GM13976 (cell line): Measurements from ENCODE around the gene PCBP3.

Experiments
- DNase-seq: peaks from one replicate; pipeline ENCODE4 v3.0.0; 2012; ENCODE audit warnings: low spot score
- CTCF ChIP-seq: IDR thresholded peaks from 2 replicates; pipeline ENCODE4 v1.5.1; 2012; ENCODE audit warnings: borderline replicate concordance, mild to moderate bottlenecking; ENCODE audit not compliant: insufficient read depth; ENCODE audit errors: extremely low read depth, missing control alignments, control extremely low read depth
- in situ Hi-C: fragments of 300-500 bp; cut with MboI; formaldehyde crosslinking; loops from one replicate; pipeline ENCODE4 v1.12.0; 2022; ENCODE audit warnings: low sequenced_read_pairs, mixed read lengths, inconsistent platforms; ENCODE audit not compliant: unreplicated experiment

PCBP3 gene

GRCh38 chr21:45776971-45777370, 133.4 kb downstream of the PCBP3 start:
- TF ChIP-seq CTCF = no peak
- in situ Hi-C loops = no loop called here
- DNase-seq = no peak

GRCh38 chr21:45778686-45779085, 135.2 kb downstream of the PCBP3 start:
- no peak for TF ChIP-seq CTCF
- in situ Hi-C loops = no loop called here
- DNase-seq = no peak

GRCh38 chr21:45779226-45779625, 135.7 kb downstream of the PCBP3 start:
- no peak for DNase-seq
- TF ChIP-seq CTCF = no peak
- in situ Hi-C loops = no loop called here

- in situ Hi-C loops = no loop called here
- DNase-seq = no peak
- TF ChIP-seq CTCF = no peak
Measured at GRCh38 chr21:45780647-45781046, 137.1 kb downstream of the PCBP3 start.

GRCh38 chr21:45781741-45782140, 138.2 kb downstream of the PCBP3 start:
- no peak for TF ChIP-seq CTCF
- DNase-seq = no peak
- in situ Hi-C loops = no loop called here

GRCh38 chr21:45786660-45787059, 143.1 kb downstream of the PCBP3 start:
- TF ChIP-seq CTCF = no peak
- DNase-seq = no peak
- in situ Hi-C loops = no loop called here

GRCh38 chr21:45787371-45787770, 143.8 kb downstream of the PCBP3 start:
- no peak for TF ChIP-seq CTCF
- in situ Hi-C loops = no loop called here

More at GRCh38 chr21:45787371-45787770, 143.8 kb downstream of the PCBP3 start:
- no peak for DNase-seq
